ENCODE data around the gene PPP1R2. TPM values are rescaled to one million over a fixed set of nuclear protein-coding genes. Genes with fewer than 3 reads are reported as not detected.

PPP1R2 gene
- total RNA-seq, 1 experiment from 2014 or later = 46.1 TPM

DNA sequence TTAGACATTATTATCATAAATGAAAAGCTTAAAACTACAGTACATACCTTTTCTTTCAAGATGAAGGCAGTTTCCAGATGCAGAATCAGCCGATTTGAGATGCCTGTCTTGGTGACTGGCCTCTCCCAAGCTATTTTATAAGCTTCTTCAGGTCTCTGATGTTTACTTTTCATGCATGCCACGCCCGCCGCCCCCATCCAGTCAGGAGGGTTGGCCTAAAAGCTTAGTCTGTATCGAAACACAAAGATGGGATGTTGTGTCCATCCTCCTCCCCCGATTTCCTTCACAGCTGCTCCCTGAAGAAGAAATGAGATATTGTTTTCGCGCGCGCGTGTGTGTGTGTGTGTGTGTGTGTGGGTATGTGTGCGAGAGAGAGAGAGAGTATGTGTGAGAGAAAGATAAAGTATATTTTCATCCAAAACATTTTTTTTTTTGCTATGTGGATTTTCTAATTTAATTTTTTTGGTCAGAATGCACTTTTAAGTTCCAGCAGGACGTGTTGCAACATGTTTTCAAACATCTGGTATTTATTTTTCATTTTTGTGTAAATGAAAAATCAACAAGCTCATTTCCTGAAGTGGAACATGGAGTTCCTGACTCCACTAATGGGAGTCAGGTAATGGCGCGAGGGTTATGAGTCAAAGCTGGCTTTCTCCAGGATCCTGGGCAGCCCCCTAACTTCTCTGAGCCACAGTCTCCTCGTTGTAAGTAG is 40.9 kb upstream of the PPP1R2 start, which contains the start of gene APOD:
TSS of gene APOD (minus strand) at position 110 of the 712 bp plus-strand sequence. CDS start 4,479 bp downstream, outside the sequence.
- ATAC-seq = no peak
- H2AFZ ChIP-seq (ENCODE audit: low read depth, low read length, poor library complexity, severe bottlenecking) = peak within 1 kb of the TSS; percentile 70

More for the DNA sequence above, 40.9 kb upstream of the PPP1R2 start, which contains the start of gene APOD:
- H4K20me1 ChIP-seq (ENCODE audit: insufficient read depth) = no peaks in the 10 kb centered on the region
- H3K9me2 ChIP-seq (ENCODE audit: insufficient read depth) = no peaks in the 10 kb centered on the region
- H3K9me3 ChIP-seq (ENCODE audit: control insufficient read depth in 1 of 2, insufficient read depth in 1 of 2, low read depth in 1 of 2, low read length in 2 of 2) = no peaks in the 10 kb centered on the region; a peak in 1 of 4 replicates
- ChIA-PET RAD21 (ENCODE audit: low non-redundant PET in 1 of 2, low total read pairs in 2 of 2, uncharacterized antibody in 2 of 2, unreplicated experiment in 2 of 2) (no interaction called here), CTCF (no interaction called here), POLR2A (interaction anchor here (2.0 kb wide), 1 partner anchor 41 kb away, joined by 6 read pairs; the partner anchor contains the start of gene PPP1R2)
- no peak within 1 kb of the TSS for H3K27ac ChIP-seq (ENCODE audit: low read depth, low read length)
- peak within 1 kb of the TSS; percentile 47 for H3K4me2 ChIP-seq (ENCODE audit: low read length)
- no peak within 1 kb of the TSS for H3K4me3 ChIP-seq (replicated peaks in 1 of 2; ENCODE audit: low read depth in 1 of 2, low read length in 2 of 2)
- no TSS peak for BruUV-seq (replicated peaks)
- H3K79me2 ChIP-seq (ENCODE audit: insufficient read depth, low read length) = no peaks in the 10 kb centered on the region
- intact Hi-C loops (cut with micrococcal nuclease) = no loop called here
- H3K9ac ChIP-seq (ENCODE audit: low read length) = no peak within 1 kb of the TSS
- TF ChIP-seq EZH2phosphoT487 (IDR thresholded peaks at IDR 0.05; ENCODE audit: borderline replicate concordance) = no peak
- TF ChIP-seq, protein P1, sequence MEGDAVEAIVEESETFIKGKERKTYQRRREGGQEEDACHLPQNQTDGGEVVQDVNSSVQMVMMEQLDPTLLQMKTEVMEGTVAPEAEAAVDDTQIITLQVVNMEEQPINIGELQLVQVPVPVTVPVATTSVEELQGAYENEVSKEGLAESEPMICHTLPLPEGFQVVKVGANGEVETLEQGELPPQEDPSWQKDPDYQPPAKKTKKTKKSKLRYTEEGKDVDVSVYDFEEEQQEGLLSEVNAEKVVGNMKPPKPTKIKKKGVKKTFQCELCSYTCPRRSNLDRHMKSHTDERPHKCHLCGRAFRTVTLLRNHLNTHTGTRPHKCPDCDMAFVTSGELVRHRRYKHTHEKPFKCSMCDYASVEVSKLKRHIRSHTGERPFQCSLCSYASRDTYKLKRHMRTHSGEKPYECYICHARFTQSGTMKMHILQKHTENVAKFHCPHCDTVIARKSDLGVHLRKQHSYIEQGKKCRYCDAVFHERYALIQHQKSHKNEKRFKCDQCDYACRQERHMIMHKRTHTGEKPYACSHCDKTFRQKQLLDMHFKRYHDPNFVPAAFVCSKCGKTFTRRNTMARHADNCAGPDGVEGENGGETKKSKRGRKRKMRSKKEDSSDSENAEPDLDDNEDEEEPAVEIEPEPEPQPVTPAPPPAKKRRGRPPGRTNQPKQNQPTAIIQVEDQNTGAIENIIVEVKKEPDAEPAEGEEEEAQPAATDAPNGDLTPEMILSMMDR (IDR thresholded peaks at IDR 0.05 in 2 of 3, conservative IDR thresholded peaks at IDR 0.05 in 1 of 3; ENCODE audit: borderline replicate concordance in 1 of 3, insufficient read depth in 1 of 3, low read depth in 2 of 3, low read length in 2 of 3) = no peak
- TF ChIP-seq, protein P2, sequence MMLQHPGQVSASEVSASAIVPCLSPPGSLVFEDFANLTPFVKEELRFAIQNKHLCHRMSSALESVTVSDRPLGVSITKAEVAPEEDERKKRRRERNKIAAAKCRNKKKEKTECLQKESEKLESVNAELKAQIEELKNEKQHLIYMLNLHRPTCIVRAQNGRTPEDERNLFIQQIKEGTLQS (IDR thresholded peaks at IDR 0.05) = no peak
- no peak for TF ChIP-seq SRF (IDR thresholded peaks at IDR 0.05; ENCODE audit: low read depth)
- TF ChIP-seq ELF1 (IDR thresholded peaks at IDR 0.05; ENCODE audit: borderline replicate concordance, low read depth) = no peak
- TF ChIP-seq SIN3A (IDR thresholded peaks at IDR 0.05; ENCODE audit: low read depth) = no peak
- no peak for TF ChIP-seq JUND (IDR thresholded peaks at IDR 0.05)
- TF ChIP-seq ZFX (IDR thresholded peaks at IDR 0.05) = no peak
- no peak for TF ChIP-seq FOSL1 (IDR thresholded peaks at IDR 0.05; ENCODE audit: low read depth)
- no peak for TF ChIP-seq ZNF274 (IDR thresholded peaks at IDR 0.05; ENCODE audit: low read depth, low read length)
- TF ChIP-seq TCF7L2 (IDR thresholded peaks at IDR 0.05; ENCODE audit: borderline replicate concordance, extremely low read depth, insufficient read depth, insufficient read length) = no peak
- no peak for TF ChIP-seq EGR1 (IDR thresholded peaks at IDR 0.05; ENCODE audit: low read depth)
- no peaks in the 10 kb centered on the region for H3K36me3 ChIP-seq (ENCODE audit: control insufficient read depth in 1 of 2, insufficient read depth in 2 of 2, low read length in 2 of 2)
- no peaks in the 10 kb centered on the region for H3K27me3 ChIP-seq (ENCODE audit: insufficient read depth, low read length)
- no peak for DNase-seq (ENCODE audit: low read depth, low spot score)
- H3K4me1 ChIP-seq (ENCODE audit: control insufficient read depth in 1 of 2, insufficient read depth in 2 of 2, low read length in 2 of 2) = peaks cover 4 to 19% of the 10 kb centered on the region in 2 experiments; a peak in 3 of 4 replicates

Data from HCT116 (cell line).